SH-SY5Y (cell line): ENCODE data around the gene PITPNC1.

ENCODE experiments used
- GATA2 ChIP-seq: IDR thresholded peaks from 2 replicates; pipeline ENCODE4 v1.6.1; 2011; ENCODE audit warnings: mild to moderate bottlenecking, low read depth, low read length
- GATA3 ChIP-seq: IDR thresholded peaks from 2 replicates; pipeline ENCODE4 v1.6.1; 2011; ENCODE audit warnings: low read depth, mild to moderate bottlenecking, low read length, moderate library complexity

Gene PITPNC1

DNA sequence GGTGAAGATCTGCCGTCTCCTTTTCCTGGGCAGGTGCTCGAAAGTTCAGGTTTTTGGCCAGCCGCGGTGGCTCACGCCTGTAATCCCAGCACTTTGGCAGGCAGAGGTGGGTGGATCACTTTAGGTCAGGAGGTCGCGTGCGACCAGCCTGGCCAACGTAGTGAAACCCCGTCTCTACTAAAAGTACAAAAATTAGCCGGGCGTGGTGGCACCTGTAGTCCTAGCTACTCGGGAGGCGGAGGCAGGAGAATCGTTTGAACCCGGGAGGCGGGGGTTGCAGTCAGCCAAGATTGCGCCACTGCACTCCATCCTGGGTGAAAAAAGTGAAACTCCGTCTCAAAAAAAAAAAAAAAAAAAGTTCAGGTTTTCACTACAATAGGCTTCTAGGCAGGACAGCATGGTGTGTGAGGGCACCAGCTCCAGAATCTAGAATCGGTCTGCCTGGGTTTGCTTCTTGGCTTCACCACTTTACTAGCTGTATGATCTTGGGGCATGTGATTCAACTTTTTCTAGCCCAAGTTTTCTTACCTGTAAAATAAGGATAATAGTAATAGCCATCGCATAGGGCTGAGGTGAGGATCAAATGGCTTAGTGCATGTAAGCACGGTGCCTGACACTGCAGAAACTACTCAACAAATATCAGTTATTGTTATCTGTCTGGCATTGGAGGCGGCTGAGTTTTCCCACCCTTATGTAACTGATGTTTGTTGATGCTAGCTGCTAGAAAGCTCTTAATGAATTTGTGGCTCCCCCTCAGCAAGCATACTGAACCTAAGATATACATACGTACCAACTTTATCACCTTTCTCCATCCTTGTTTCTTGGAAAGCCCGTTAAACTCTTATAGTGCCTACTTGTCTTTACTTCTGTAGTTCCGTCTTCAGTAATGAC lies 12.0 kb upstream of the PITPNC1 start:
- TF ChIP-seq GATA3 (no peak), GATA2 (no peak)

DNA sequence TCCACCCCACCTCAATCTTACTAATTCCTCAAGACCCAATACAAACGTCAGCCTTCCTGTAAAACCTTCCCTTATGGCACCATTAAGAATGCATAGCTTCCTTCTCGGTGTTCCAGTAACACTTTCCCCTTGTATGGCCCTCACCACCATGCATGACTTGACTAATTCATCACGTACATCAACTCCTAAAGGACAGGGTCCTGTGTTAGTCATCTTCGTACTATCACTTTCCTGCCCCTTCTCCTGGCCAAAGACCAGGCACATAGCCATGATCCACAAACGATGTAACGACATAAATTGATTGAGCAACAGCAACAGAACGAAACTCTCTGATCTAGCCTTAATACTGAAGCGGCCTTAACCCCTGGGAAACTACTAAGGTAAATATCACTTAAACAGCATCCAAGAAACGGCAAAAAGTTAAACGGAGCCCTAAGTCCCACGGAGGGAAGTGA lies 11.3 kb upstream of the PITPNC1 start:
- TF ChIP-seq GATA2 (no peak), GATA3 (no peak)

DNA sequence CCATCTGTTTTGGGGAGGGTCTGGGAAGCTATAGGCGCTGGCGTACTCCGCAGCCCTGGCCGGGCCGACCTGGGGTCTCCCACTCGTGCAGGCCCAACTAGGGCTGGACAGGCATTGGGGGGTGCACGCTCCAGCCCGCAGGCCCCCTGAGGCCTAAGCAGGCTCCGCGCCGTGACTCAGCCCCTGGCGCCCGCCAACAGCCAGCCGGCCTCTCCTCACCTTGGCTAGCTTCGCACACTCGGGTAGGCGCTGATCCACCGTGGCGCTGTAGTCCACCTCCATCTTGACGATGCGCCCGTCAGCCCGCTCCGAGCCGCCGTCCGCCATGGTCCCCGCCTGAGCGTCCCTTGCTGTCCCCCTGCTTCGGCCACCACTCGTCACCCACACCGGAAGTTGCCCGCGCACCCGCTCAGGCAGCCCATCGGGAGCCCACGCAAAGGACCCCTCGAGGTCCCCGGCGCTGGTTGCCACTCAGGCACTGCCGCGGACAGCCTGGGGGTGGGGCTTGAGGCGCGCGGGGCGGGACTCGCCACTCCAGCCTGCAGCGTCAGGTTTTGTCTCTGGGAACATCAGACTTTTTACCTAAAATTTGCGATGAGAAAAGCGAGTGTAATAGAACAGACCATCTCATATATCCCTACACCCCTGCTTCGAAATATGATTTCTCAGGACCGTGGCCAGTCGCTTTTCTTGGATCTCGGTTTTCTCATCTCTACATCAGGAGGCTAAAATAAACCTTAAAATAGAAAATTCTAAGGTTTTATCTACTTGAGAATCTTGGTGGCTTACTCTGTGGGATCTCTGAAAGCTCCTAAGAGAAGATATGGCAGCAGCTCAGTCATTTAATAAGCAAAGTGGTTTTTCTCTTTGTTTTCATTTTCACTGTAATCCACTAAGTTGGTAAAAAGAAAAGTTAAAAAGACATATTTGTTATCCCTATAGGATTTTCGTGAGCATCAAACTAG lies 10.6 kb upstream of the PITPNC1 start, which contains the start of gene PSMD12:
TSS of gene PSMD12 (minus strand) at position 385 of the 965 bp plus-strand sequence. CDS start at position 327, 58 bp downstream.
- TF ChIP-seq GATA2, result peak; percentile 72
- peak; percentile 81 for TF ChIP-seq GATA3

DNA sequence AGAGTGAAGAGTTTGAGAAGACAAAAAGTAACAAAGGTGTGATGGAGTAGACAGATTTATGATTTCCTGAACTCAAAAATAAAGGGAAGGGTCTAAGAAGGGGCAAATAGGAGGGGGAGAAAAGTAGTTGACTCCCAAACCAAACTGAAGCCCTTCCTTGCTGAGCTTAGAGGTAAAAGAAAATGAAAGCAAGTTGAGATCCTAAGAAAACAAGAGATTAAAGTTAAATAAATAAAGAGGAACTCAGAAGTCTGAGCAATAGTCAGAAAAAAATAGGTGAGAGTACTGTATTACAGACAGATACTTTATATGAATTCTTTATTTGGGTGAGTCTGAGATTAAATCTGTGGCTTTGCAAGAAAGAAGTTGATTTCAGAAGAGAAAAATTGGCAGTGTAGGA lies 7.4 kb upstream of the PITPNC1 start:
- TF ChIP-seq GATA3 (no peak), GATA2 (no peak)

DNA sequence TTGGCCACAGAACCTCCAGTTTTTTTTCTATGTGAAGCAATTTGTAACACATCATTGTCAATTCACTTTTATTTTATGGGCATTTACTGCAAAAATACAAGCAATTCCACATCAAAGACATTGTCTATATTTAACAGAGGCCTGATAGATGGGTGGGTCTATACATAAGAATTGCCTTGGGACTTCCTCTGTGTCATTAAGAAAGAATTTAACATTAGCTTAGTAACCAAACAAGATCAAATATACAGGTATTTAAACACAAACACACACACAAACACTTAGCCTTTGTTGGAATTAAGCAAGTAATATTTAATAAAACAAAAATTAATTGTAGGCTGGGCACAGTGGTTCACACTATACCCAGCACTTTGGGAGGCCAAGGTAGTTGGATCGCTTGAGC lies 4.3 kb upstream of the PITPNC1 start:
- TF ChIP-seq GATA2, result no peak
- no peak for TF ChIP-seq GATA3

DNA sequence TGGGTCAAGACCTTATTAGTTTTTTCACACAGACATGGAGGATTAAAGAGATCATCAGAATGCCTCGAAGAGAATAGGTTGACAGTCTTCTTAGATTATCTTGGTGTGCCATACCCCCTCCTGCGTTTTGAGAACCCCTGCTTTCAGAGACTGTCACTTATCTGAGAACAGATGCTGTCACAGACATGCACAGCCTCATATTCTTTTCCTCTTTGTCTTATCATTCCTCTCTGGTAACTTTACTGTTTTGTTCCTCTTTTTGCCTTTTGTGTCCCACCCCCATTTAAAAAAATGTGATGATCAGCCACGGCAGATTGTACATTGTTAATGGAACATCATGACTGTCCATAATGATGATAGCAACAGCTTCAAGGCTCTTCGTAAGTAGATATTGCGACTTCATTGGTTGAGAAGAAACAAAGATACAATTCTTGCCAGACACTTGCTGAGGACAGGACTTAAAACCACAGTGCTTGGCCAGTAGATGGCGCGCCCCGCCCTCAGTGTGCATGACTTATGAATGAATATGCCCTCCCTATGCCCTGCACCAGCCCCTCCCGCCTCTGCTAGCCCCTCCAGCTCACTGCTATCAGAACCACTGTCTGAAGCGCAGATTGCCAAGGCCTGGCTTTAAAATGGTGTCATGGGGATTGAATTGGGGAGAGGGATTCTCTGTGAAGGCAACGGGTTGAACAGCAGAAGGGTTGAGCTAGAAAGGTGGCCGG lies 2.6 kb upstream of the PITPNC1 start:
- no peak for TF ChIP-seq GATA3
- no peak for TF ChIP-seq GATA2

DNA sequence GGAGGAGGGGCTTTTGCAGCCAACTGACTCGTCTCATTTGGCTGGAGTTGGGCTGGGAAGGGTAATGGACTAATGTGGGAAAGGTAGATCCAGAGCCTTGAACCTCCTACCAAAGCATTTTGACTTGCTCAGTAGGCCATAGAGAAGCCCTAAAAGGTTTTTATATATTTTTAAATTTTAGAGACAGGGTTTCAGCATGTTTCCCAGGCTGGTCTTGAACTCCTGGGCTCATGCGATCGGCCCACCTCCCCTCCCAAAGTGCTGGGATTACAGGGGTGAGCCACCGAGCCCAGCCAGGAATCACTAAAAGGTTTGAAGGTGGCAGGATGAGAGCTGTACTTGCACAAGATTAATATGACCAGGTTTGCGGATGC lies 2.0 kb upstream of the PITPNC1 start:
- TF ChIP-seq GATA3, result no peak
- no peak for TF ChIP-seq GATA2

DNA sequence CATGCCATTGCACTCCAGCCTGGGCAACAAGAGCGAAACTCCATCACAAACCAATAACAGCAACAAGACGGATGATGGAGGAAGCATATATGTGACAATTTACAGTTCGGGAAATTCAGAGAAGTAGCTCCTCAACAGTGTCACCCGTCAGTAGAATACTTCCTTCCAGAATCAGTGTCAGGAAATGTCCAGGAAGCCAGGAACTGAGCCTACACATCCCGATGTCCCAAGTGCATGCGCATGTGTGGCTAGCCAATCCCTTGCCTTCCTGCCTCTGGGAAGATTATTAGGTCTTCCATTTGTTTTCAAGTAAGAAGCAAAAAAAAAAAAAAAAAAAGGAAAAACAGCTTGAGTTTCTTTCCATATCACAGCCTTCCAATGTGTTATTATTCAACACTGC lies 1.4 kb upstream of the PITPNC1 start:
- TF ChIP-seq GATA3 (no peak), GATA2 (no peak)

DNA sequence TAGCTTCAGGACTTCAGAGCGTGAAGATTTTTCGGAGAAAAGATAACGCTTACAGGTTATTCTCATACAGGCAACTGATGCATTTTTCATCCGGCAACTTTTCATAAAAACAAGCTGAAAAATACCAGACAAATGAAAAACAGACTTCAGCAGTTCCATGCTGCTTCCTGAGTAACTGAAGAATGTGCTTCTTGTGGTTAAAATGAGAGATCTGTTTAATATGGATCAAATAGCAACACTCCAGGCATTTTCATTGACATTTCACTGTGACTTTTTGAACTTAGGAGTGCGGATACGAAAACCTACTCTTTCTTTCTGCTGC lies 705 bp upstream of the PITPNC1 start:
- TF ChIP-seq GATA2, result no peak
- TF ChIP-seq GATA3, result no peak

DNA sequence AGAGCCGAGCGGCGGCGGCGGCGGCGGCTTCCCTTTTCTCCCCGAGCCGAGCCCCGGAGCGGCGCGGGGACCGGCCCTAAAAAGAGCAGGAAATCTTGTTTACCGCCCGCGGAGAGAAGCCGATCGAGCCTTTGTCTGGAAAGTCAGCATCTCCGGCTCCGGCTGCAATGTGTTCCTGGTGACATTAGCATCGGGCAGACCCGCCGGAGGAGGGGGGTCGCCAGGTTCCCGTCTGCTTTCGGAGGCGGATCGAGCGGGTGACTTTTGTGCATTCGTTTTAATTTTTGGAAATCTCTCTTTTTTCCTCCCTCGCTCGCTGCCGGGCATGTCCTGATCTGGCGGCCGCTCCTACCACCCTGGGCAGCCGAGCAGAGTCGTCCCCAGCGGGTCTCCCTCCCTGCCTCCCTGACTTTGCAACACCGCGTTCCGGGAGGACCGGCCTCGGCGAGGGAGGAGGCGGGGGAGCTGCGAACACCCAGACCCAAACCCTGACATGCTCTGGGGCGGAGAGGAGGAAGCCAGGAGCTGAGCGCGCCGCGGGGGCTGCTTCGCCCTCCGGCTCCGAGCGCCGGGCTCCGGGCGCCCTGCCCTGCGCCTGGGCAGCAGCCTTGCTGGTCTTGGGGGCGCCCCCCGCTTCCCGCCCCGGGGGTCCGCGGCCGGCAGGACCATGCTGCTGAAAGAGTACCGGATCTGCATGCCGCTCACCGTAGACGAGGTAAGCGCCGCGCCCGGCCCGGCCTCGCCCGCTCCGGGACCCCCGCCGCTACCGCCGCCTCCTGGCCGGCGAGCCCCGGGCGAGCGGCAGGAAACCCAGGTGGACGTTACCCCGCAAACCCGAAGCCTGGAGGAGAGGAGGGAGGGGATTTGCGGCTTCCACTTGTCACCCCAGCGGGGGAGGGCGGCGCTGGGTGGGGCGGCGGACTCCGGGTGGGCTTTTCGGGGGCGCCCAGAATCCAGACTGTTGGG lies 690 bp downstream of the PITPNC1 start:
- no peak for TF ChIP-seq GATA3
- no peak for TF ChIP-seq GATA2

DNA sequence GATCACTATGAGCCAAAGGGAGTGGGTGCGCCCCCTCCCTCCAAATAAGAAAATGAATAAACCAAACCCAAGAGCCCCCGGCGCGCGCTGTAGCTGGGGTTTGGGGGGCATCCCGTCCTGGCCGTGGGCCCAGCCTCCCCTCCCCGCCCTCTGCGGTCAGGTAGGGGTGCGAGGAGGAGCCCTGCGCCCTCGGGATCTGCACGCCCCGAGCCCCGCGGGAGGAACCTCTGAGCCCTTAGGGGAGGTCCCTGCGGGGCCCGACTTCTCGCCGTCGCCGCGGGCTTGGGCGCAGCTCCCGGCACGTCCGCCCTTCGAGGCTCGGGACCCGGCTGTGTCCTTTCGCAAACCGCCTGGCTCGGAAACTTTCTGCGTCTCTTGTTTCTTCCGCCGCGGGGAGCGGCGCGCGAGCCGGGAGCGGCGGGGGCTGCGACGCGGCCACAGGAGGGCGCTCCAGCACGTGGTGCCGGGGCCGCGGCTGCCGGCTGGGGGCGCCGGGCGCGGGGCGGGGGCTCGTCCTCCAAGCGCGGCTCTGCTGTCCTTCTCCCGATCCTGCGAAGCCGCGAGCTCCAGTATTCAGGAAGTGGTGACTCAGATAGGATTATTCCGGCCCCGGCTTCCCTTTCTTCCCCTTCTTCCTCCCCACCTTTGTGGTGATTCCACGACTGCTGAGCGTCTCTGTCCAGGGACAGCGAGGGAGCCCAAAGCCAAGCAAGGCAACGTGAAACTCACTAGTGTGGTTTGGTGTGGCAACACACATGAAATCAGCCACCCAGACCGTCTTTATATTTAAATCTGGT lies 1.6 kb downstream of the PITPNC1 start:
- TF ChIP-seq GATA3 (no peak), GATA2 (no peak)

DNA sequence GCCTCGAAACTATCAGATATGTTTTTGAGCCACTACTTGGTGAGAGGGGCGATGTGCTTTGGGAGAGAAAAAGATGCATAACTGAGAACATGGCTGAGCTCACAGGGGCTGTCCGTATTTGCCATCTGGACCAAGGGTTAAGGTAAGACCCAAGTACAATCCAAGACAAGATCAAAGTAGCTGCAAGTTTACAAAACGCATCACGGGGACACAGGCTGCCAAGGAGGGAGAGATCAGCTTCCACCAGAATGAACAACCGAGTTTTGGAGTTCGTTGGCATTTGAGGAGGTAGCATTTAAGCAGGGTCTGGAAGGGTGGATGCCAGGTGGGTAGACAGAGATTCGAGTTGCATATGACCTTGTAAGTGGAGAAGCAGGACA lies 2.2 kb downstream of the PITPNC1 start:
- TF ChIP-seq GATA3 (no peak), GATA2 (no peak)

DNA sequence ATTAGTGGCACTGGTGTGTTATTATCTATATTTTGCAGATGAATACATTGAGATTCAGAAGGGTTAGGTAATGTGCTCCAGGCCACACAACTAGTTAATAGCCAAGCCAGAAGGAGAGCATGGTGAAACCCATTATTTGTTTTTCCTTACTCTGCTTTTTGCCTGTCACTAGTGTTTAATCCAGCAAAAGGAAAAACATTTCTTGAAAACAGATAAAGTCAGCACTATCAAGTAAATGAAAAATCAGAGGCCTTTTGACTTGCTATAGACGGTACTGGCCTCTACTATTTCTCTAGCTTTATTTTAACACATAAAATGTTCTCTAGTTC lies 4.8 kb downstream of the PITPNC1 start:
- no peak for TF ChIP-seq GATA2
- TF ChIP-seq GATA3, result no peak
